Stimulated activated CD8-positive, alpha-beta memory T cell treated with anti-CD3 and anti-CD28 coated beads, Interleukin-12 subunit alpha, Interleukin-12 subunit beta, amount 100 ng/mL, for 24 hours (primary cell): ENCODE measurements around the gene ITGB8.

Experiments
- DNase-seq: peaks from one replicate; pipeline ENCODE4 v3.0.0-alpha.2; 2020; ENCODE audit errors: extremely low read depth

Gene ITGB8

GRCh38 chr7:20340839-20341238 lies 10.1 kb downstream of the ITGB8 start:
- no peak for DNase-seq

GRCh38 chr7:20343205-20343604 lies 12.5 kb downstream of the ITGB8 start:
- DNase-seq: no peak

GRCh38 chr7:20343941-20344340 lies 13.2 kb downstream of the ITGB8 start:
- no peak for DNase-seq

- no peak for DNase-seq
These were observed 13.7 kb downstream of the ITGB8 start for GRCh38 chr7:20344396-20344795.

DNA sequence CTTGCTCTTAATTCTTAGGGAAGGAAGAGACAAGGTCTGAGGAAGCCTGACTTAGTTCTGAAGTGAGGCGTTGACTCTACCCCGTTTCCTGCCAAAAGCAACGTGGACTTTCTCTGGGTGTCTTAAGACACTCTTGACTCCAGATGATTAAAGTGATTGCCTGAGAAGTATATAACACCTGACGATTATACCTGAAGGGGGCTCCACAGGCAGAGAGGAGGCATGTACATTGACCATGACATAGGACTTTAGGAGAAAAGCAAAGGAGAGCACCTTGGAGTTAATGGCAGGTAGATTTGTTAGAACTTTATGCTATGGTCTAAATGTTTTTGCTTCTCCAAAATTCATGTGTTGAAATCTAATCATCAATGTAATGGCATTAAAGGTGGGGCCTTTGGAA lies 15.9 kb downstream of the ITGB8 start:
- DNase-seq: no peak

DNA sequence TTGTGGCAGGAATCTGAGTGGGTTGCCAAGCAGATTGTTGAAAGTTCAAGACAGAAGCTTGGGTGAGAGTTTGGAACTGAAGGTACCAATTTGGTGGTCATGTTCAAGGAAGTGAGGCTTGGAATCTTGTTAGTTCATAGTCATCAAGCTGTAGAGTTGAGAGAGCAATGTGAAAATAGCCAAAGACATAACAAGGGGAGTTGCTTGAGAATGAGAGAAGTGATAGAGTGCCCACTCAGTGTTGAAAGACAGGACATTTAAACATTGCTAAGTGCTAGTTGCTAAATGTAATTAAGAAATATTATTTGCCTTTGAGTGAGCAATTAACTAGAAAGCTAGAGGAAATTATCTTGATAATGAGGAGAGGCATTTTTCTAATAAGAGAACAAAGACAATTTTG lies 17.0 kb downstream of the ITGB8 start:
- no peak for DNase-seq

DNA sequence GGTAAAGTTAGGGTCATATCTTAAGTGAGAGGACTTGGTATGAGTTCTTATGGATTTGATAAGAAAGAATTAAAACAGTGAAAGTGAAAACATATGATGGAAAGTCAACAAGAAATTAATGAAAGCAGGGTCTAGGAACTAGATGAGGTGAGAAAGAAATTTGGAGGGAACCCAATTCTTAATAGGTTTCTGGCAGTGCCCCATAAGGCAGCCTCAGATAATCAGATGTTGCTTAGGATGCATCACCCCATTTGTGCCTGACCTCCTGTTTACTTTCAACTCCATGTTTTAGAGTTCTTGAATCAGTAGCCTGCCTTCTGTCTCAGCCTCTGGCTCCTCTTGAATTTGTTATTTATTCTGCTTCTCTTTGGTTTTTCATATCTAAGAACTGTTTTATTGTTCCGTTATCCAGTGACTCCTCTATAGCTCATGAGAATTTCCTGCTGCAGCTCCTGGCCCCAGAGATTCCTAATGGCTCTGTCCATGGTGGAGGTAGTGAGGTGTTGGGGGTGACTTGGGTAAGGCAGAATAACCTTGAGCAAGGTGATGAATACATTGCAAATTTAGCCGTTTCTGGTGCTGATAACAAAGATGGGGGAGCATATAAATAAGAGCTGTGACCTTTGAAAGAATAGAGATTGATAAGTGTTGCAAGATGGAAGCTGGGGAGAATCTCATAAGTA lies 17.6 kb downstream of the ITGB8 start:
- no peak for DNase-seq

GRCh38 chr7:20350518-20350951 lies 19.8 kb downstream of the ITGB8 start:
- DNase-seq: no peak

DNA sequence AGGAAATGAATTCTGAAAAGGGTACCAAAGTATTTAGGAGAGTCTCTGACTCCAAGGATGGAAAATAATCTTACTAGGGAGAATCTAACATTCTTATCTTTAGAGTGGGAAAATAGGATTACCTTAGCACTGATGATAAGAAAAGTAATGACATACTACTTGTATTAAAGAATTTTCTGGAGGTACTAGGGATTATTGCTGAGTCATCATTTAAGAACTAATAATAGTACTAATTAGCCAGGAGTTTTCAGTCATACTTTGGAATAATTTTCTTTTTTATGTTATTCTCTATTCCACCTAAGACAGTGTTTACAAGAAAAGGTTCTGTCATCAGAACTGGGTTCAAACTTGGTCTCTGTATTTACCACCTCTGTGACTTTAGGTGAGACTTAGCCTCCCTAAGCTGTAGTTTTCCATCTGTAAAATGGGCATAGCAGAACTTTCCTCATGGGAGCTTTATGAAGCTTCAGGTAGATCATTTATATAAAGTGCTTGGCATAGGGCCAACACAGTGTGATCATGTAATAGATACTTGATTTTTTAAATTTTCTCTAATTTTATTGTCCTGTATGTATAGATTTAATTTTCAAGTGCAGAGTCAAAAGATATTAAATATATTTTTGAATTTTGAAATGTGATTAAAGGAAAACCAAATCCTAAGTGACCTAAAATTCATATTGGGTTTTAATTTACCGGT lies 20.4 kb downstream of the ITGB8 start:
- no peak for DNase-seq

DNA sequence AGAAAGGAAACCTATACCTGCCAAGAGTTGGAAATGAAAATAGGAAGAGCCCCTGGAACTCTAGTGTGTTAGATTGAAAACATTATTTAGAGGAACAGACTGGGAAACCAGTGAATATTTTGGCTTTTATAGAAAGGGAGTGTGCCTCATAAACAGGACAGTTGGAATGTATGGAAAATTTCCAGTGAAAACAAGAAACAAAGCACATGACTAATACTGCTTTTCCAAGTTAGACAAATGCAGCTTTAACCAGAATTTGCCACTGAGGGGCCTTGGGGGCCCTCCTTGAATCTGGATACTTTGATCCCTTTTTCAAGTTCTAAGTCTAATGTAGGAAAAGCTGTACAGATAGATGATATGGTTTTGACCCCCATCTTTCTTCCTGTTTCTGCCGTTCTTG lies 21.2 kb downstream of the ITGB8 start:
- DNase-seq: no peak

DNA sequence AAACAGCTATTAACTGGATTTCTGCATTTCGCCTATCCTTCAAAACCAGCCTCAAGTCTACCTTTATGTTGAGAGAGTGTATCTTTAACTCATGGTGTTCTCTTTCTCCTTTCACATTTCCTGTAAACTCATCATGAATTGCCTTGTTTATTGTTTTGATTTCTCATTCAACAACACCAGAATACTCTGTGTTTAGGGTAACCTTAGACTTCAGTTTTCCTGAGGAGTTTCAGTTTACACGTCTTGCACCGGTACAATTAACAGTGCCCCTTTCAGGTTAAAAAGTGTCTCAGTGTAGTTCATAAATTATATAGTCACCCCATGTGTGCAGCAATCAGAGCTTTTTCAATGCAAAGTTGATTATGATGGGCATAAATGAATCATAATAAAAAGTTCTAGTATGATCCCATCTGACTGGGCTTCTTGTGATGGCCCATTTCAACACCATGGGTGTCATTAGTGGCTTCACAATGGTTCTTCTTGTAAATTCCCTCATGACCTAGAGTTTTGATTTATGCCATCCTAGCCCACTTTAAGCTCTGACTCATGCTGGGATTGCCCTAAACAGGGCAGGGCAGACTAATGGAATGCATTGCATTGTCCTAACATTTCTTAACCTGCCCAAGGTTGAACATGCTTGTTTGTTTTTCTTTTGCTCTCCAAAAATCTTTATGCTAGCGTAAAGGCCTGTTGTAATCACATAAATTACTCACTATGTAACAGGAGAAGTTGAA lies 22.0 kb downstream of the ITGB8 start:
- no peak for DNase-seq

DNA sequence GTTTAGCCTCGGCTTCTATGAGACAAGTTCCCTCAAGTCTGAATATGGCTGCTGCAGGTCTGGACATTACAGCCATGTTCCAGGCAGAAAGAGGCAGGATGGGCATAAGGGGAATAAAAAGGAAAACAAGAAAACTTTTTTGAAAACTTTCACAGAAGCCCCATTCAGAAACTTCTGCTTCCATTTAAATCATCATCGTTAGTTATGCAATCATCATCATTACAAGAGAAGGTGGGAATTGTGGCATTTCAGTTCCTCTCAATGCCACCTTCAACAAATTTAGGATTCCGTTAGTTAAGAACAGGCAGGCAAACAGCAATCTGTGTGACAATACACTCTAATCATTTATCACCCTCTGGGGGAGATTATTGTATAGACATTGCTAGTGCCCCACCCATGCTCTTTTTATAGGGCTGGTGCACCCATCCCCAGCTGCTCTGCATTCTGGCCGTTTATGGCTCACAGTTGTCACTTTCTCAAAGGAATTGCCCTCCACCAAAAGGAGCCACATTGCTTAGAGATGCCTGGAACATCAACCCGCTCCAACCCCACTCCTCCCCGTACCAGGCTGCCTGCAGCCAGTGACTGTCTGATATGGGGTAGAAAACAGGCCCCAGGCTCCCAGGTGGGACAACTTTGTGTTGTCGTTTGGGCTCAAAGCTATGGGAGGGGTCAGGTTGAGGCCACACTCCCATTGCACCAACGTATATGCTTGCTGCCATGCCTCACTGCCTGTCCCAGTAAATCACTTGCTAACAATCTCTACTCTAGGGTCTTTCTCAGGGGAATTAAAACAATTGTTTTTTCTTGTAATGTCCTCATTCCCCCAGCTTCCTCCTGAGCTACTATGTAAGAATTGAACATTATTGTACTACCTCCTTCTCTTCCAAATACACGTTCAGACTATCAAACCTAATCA lies 24.2 kb downstream of the ITGB8 start:
- no peak for DNase-seq

DNA sequence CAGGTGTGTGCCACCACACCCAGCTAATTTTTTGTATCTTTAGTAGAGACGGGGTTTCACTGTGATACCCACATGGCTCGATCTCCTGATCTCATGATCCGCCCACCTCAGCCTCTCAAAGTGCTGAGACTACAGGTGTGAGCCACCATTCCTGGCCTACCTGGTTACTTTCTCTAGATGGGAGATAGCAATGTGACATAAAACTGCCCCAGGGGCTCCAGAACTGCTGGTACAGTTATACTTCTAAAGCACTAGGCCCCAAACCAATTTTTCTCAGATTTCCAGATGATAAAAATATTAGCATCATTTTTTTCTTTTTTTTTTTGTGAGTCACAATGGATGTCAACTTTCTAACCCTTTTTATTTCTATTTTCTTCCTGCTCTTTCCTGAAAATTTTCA lies 27.4 kb downstream of the ITGB8 start:
- DNase-seq: no peak

DNA sequence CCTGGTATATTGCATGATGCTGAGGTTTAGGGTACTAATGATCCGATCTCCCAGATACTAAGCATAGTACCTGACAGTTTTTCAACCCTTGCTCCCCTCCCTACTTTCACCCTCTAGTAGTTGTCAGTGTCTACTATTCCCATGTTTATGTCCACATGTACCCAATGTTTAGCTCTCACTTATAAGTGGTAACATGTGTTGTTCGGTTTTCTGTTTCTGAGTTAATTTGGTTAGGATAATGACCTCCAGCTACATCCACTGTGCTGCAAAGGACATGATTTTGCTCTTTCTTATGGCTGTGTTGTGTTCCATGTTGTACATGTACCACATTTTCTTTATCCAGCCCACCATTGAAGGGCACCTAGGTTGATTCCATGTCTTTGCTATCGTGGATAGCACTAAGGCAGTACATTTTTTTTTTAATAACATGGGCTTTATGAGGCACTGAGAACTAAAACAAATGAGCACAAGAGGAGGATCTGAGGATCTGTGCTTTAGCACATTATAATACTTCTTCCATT lies 28.1 kb downstream of the ITGB8 start:
- no peak for DNase-seq

DNA sequence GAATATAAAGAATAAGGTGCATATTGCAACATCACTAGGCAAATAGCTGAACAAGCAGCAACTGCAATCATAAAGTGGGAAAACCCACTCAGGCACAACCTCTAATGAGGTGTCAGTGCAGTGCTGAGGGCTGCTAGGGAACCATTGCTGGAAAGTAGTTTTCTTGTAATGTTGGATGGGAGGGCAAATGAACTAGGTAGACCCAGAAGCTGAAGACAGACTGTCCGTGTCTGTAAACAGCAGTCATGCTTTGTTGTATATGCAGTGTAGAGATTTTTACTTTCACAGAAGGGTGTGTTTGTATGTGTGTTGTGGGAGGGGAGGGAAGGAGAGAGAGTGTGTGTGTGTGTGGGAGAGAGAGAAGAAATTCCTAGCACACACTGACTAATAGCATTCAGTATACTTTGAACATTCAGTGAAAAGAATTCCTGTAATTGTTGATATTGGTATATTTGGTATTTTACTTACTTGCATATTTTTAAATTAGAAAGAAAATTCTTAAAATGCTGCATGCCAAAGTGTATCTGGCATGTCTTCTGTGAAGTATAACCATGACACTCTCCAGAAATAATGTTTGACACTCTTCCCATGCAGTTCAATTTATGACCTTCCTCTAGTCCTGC lies 28.8 kb downstream of the ITGB8 start:
- no peak for DNase-seq

- DNase-seq: no peak
These were observed 32.0 kb downstream of the ITGB8 start for GRCh38 chr7:20362574-20363253.

DNA sequence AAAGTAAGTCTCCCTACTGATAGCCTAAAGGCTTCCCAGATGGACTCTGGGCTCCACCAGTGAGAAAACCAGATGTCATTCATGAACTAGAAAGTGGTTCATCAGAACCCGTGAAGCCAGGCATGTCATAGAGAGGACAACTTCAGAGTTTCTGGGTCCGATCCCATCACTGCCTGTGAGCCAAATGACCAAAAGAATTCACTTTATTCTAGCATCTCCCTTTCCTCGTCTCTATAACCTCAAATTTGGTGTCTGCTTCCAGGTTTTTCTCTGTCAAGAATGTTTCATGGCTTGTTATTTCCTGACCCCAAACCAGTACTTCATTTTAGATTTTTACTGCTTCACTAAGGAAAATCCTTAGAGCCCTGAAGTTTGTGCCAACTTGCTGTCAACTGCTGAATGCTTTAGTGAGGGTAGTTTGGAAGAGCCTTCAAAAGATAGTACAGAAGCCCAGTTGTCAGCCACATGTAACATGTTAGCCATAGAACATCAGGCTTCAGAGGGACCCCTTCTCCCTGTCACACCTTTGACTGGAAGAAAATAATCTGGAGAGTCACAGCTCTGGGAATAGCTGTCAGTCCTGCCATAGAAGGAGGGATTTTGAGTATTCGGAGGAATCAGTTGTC lies 34.0 kb downstream of the ITGB8 start:
- DNase-seq: no peak

- no peak for DNase-seq
These were observed 34.8 kb downstream of the ITGB8 start for GRCh38 chr7:20365486-20365885.

GRCh38 chr7:20374399-20374798 lies 43.7 kb downstream of the ITGB8 start:
- DNase-seq: no peak

- DNase-seq: no peak
These were observed 46.1 kb downstream of the ITGB8 start for GRCh38 chr7:20376796-20377195.
